ENCODE results near the gene HSP90B1.

DNA sequence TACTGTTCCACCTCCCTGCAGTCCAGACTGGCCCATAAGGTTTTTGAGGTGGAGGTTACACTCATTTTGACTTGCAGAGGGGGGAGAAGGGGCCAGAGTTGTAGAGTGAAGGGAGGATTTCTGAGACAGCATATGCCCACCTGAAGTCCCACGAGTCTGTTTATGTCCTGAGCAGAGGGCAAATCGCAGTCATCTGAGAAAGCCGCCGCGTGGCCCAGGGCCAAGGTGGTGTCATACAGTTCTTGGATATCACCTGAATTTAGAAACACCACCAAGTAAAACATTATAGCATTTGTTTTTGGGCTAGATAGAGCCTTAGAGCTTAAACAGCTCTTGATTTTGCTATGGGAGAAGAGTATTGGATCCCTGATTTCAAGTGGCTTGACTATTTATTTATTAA is 66.4 kb downstream of the HSP90B1 start:
- TF ChIP-seq CTCF (IDR thresholded peaks at IDR 0.05; ENCODE audit: insufficient read depth, low read depth, low read length) (no peak), EZH2 (IDR thresholded peaks at IDR 0.05; ENCODE audit: insufficient read depth, low read length) (no peak)
